SHP77 treated with DMSO at 0.1 percent for 48 hours (cell line): Measurements from ENCODE around the gene BNC2.

ENCODE experiments used
- DNase-seq: peaks from one replicate; lab custom pipeline; 2025; lab: John Stamatoyannopoulos, UW

Gene BNC2

DNA sequence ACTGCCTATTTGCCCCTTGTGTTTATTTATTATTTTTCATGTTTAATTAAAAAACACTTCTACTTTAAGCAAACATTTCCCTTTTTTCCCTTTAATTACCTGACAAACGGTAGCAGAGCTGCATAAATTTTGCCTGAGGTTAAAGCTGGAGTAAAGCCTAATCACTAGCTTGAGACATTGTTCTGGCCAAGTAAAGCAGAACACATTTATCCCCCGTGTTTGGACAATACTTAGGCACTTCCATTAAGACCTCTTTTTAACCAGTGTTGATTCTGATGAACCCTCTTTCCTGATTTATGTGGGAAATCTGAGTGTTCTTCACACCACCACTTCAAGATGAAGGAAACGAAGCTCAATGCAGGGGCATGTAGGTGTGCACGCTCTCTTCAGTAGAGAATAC, 54.5 kb downstream of the BNC2 start:
- no peak for DNase-seq

DNA sequence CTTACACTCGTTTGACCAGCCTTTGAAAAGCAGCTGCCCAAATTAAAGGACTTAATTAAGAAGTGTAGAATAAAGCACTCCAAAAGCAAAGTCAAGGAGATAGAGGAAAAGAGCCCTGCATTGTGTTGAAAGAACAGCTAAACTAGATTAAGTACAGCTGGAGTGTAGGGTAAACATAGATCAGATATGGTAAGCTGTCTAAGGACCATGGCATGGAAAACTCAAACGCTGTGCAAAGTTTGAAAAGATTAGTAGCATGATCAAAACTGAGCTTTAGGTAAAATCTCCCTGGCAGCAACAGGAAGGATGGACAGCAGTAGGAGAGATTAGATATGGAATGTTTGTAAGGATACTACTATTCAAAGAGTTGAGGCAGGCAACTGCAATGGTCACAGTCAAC, 55.4 kb downstream of the BNC2 start:
- DNase-seq = no peak

- no peak for DNase-seq
Observed at GRCh38 chr9:16813838-16814237, 56.6 kb downstream of the BNC2 start.

GRCh38 chr9:16811987-16812685, 58.3 kb downstream of the BNC2 start:
- no peak for DNase-seq

- no peak for DNase-seq
Observed at GRCh38 chr9:16809912-16810610, 60.4 kb downstream of the BNC2 start.

- no peak for DNase-seq
Observed at GRCh38 chr9:16806674-16807073, 63.8 kb downstream of the BNC2 start.

GRCh38 chr9:16803648-16804047, 66.8 kb downstream of the BNC2 start:
- no peak for DNase-seq

- DNase-seq = no peak
Observed at GRCh38 chr9:16801871-16802466, 68.5 kb downstream of the BNC2 start.

DNA sequence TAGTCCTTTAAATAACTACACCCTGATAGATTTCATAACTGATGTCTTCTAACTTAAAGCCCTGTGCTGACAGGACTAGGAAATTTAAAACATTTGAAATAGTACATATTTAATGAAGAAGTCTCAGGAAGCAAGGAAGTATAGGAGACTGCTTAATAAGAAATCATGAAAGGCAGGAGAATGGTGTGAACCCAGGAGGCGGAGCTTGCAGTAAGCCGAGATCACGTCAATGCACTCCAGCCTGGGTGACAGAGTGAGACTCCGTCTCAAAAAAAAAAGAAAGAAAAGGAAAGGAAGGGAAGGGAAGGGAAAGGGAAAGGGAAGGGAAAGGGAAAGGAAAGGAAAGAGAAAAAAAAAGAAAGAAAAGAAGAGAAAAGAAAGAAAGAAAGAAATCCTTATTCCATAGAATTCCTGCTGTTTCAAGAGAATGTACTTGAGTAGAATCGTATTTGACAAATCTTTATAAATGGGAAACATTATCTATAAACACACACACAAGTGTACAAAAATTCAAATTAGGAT, 74.1 kb downstream of the BNC2 start:
- DNase-seq = no peak

DNA sequence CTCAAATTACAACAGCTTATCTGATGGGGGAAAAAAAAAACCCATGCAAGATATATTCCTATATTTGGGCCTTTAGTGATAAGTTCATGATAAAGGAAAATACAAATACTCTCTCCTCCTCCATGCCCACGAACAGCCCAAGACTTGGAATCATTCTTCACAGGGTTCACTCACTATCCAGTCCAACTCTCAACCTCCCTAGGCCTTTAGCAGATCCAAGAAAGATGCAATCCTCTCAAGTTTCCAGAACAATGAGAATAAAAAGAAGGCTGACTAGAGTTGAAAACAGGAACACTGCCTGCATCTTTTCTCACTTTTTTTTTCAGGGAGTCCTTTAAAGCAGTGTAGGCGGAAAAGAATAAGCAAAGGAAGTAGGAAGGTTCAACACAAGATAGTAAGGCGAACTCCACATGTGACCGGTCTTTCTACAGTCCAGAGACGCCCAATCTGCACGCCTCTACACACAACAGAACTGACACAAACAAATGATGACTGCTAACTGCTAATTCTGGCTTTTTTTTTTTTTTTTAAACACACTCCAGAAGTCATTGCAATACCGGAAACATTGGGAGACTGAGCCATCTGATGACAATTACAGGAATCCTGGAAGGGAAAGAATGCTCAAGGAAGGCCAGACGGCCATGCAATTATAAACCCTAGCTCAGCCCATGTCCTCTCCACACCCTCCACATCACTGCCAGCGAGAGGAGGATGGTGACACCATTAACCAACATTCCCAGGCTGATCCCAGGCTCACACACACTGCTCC, 75.4 kb downstream of the BNC2 start:
- no peak for DNase-seq

- no peak for DNase-seq
Observed at GRCh38 chr9:16794103-16794502, 76.4 kb downstream of the BNC2 start.

DNA sequence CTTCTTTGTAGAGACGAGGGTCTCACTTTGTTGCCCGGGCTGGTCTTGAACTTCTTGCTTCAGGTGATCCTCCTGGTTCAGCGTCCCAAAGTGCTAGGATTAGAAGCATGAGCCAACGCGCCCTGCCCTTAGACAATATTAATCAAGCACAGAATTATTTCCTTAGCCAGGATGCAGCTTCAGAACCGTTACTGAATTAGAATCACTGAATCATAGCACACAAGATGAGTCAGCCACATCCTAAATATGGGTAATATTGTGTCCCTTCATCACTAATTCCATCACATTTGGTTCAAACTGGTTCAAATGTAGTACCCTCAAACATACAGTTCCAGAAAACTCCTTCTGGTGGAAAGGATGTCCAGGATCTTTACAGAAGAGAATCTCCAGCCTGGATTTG, 82.7 kb downstream of the BNC2 start:
- DNase-seq = no peak

GRCh38 chr9:16784002-16784401, 86.5 kb downstream of the BNC2 start:
- no peak for DNase-seq

GRCh38 chr9:16782490-16782889, 88.0 kb downstream of the BNC2 start:
- no peak for DNase-seq

GRCh38 chr9:16775330-16775729, 95.1 kb downstream of the BNC2 start:
- no peak for DNase-seq

- no peak for DNase-seq
Observed at GRCh38 chr9:16773617-16774016, 96.9 kb downstream of the BNC2 start.

DNA sequence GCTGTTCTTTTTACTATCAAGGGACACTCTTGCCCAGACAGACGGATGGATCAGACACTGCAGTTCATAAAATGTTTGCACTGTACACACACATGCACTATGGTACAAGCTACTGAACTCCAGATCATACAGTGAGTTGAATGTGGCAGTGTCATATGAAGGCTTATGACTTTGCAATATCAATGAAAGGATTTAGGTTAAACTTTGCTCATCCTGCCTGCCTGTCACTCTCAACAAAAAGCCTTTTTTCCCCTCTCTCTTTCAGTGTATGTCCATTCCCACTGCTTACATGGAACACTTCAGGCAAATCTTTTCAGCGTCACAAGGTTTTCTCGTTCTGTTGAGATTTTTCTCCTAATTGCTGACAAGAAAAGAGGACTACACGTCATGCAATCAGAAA, 97.4 kb downstream of the BNC2 start:
- DNase-seq = no peak

- DNase-seq = no peak
Observed at GRCh38 chr9:16771356-16771755, 99.1 kb downstream of the BNC2 start.

GRCh38 chr9:16769291-16769690, 101.2 kb downstream of the BNC2 start:
- DNase-seq = no peak

GRCh38 chr9:16768816-16769215, 101.7 kb downstream of the BNC2 start:
- DNase-seq = no peak

DNA sequence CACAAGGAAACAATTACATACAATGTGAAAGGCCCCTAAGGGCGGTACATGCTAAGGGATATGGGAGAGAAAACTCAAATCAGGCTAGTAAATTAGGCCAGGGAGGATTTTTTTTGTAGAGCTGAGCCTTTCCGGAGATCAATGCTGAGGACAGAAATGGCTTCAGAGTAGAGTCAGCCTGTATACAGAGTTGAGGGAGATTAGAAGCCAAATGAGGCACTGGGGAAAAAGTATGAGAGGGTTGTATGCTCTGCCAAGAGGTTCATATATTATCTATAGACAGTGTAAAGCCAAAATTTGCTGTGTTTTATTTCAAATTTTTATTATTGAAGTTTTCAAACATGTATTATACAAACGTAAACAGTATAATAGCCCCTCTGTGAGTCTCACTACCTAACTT, 103.1 kb downstream of the BNC2 start:
- DNase-seq = no peak

DNA sequence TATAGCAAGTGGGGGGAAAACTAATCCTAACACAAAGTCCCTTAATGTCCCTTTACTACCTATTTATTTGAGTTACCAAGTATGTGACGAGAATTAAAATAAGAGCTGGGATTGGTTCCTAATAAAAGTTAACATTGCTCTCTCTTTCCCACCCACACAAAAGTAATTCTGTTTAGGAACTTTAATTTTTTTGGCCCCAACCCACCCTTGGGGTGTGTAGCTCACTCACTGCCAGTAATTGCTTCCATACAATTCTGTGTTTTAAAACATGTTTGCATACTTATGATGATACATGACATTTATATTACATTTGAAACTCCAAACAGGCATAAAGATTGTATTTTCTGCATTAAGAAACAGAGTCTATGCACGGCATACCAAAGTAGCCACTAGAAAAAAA, 106.5 kb downstream of the BNC2 start:
- no peak for DNase-seq
